Measurements from ENCODE around the gene AGXT. TPM values are rescaled to one million over a fixed set of nuclear protein-coding genes. Genes with fewer than 3 reads are reported as not detected.

Gene AGXT
- total and polyA plus RNA-seq, 2 of the 8 experiments (the other 6 are each of a cell fraction or from before 2014, with no cell fraction given), result 0.03 TPM; not detected in 1

DNA sequence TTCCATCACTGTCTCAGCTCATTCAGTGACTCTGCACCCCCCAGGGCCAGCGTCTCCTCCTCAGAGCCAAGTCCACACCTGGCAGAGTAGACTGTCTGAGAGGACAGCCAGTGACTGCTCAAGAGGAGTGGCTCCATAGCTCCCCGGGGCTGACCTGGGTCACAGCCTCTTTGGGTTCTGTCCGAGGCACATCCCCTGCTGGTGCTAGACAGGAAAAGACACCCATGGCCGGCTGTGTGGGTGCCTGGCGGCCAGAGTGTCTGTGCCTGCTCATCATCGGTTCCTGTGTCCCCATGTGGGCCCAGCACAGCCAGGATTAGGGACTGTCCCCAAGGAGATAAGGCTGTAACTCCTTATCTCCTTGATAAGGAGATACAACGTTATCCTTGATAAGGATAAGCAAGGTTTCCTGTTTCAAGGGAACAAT, 34.0 kb downstream of the AGXT start:
- H3K36me3 ChIP-seq (ENCODE audit: control insufficient read depth in 2 of 4, insufficient read depth in 4 of 4, low read length in 3 of 4), result no peaks in the 10 kb centered on the region
- no peaks in the 10 kb centered on the region for H3K4me1 ChIP-seq (replicated peaks in 1 of 4; ENCODE audit: control insufficient read depth in 3 of 4, insufficient read depth in 4 of 4, low read length in 3 of 4)
- no peak overlapping the region for H4K91ac ChIP-seq (replicated peaks; ENCODE audit: insufficient read length, low read length)
- no peaks in the 10 kb centered on the region for H3K27me3 ChIP-seq (replicated peaks in 1 of 4; ENCODE audit: control insufficient read depth in 3 of 4, extremely low read depth in 1 of 4, insufficient read depth in 3 of 4, low read length in 3 of 4)
- no peak overlapping the region for H4K8ac ChIP-seq (ENCODE audit: extremely low read depth, insufficient read depth, low read length)
- no peak overlapping the region for H2BK20ac ChIP-seq (ENCODE audit: low read length)
- FAIRE-seq (no peak), DNase-seq (ENCODE audit: low read depth in 1 of 2, low spot score in 2 of 2) (no peak)
- H3K23me2 ChIP-seq (ENCODE audit: low read depth, low read length), result no peaks in the 10 kb centered on the region
- H2BK15ac ChIP-seq (ENCODE audit: low read length), result no peak overlapping the region
- H3K4ac ChIP-seq (replicated peaks; ENCODE audit: insufficient read length, low read depth, low read length), result no peak overlapping the region
- no peak overlapping the region for H2AK5ac ChIP-seq (ENCODE audit: low read depth, low read length)
- no peak for TF ChIP-seq RAD21 (IDR thresholded peaks at IDR 0.05 in 1 of 2, conservative IDR thresholded peaks at IDR 0.05 in 1 of 2; ENCODE audit: low read depth in 2 of 2, low read length in 2 of 2)
- no peak for TF ChIP-seq YY1 (IDR thresholded peaks at IDR 0.05; ENCODE audit: low read depth, low read length)
- no peak for TF ChIP-seq NANOG (IDR thresholded peaks at IDR 0.05; ENCODE audit: insufficient read depth, low read depth, low read length, poor library complexity, severe bottlenecking)
- no peak for TF ChIP-seq POLR2A (IDR thresholded peaks at IDR 0.05; ENCODE audit: control extremely low read depth in 1 of 2, low read depth in 2 of 2, low read length in 2 of 2)
- no peak for TF ChIP-seq RFX5 (IDR thresholded peaks at IDR 0.05; ENCODE audit: borderline replicate concordance, low read depth, low read length)
- TF ChIP-seq RXRA (IDR thresholded peaks at IDR 0.05; ENCODE audit: insufficient read depth, low read depth, low read length), result no peak
- TF ChIP-seq RBBP5 (IDR thresholded peaks at IDR 0.05; ENCODE audit: borderline replicate concordance, low read depth, low read length), result no peak
- TF ChIP-seq EZH2 (IDR thresholded peaks at IDR 0.05; ENCODE audit: low read depth, low read length, severe bottlenecking), result no peak
- TF ChIP-seq NRF1 (IDR thresholded peaks at IDR 0.05; ENCODE audit: low read depth, low read length), result no peak
- no peak for TF ChIP-seq TBP (IDR thresholded peaks at IDR 0.05; ENCODE audit: low read depth, low read length)
- no peak for TF ChIP-seq TEAD4 (IDR thresholded peaks at IDR 0.05; ENCODE audit: low read depth, low read length)
- no peak for TF ChIP-seq SP4 (IDR thresholded peaks at IDR 0.05; ENCODE audit: low read length)
- TF ChIP-seq HDAC2 (IDR thresholded peaks at IDR 0.05; ENCODE audit: borderline replicate concordance in 1 of 2, low read depth in 2 of 2, low read length in 2 of 2), result no peak
- TF ChIP-seq SP2 (IDR thresholded peaks at IDR 0.05; ENCODE audit: low read length), result no peak
- ChIA-PET POLR2A (ENCODE audit: partially characterized antibody) (no interaction called here), CTCF (ENCODE audit: partially characterized antibody) (interaction anchor here (1.5 to 3.3 kb wide), 2 partner anchors 12 to 51 kb away, joined by 5 to 15 read pairs; no protein-coding TSS in a partner anchor)
- no peak overlapping the region for H3K56ac ChIP-seq (replicated peaks; ENCODE audit: insufficient read length, low read depth, low read length)
- no peak overlapping the region; the same call in 1 of the 2 replicates for H3K27ac ChIP-seq (ENCODE audit: low read depth, low read length)
- H3K9me3 ChIP-seq (ENCODE audit: insufficient read depth in 2 of 2, low read depth in 1 of 2, low read length in 1 of 2), result peaks cover 0 to 3% of the 10 kb centered on the region in 2 experiments; a peak in 1 of 4 replicates
- H3K4me3 ChIP-seq (ENCODE audit: extremely low read depth in 1 of 4, insufficient read depth in 2 of 4, low read depth in 3 of 4, low read length in 4 of 4), result no peak overlapping the region
- no peak overlapping the region for H2BK5ac ChIP-seq (ENCODE audit: low read depth, low read length)
- no peak overlapping the region for H3K9ac ChIP-seq (replicated peaks in 1 of 4; ENCODE audit: extremely low read depth in 1 of 4, low read depth in 3 of 4, low read length in 3 of 4)
- H4K20me1 ChIP-seq (replicated peaks in 1 of 2; ENCODE audit: control insufficient read depth in 1 of 2, insufficient read depth in 2 of 2, low read length in 2 of 2), result peaks cover 0 to 2% of the 10 kb centered on the region in 2 experiments
- no peak overlapping the region for H2BK12ac ChIP-seq (ENCODE audit: low read depth, low read length)
- no peak overlapping the region for H2AFZ ChIP-seq (ENCODE audit: low read length)
- H3K79me1 ChIP-seq (ENCODE audit: low read depth, low read length), result no peaks in the 10 kb centered on the region
- no peak overlapping the region for H2BK120ac ChIP-seq (replicated peaks; ENCODE audit: low read depth, low read length)
- H3K79me2 ChIP-seq (ENCODE audit: control insufficient read depth in 1 of 2, insufficient read depth in 2 of 2, low read length in 2 of 2), result no peaks in the 10 kb centered on the region
- H3K23ac ChIP-seq (ENCODE audit: insufficient read length), result no peak overlapping the region
- no peak overlapping the region for H3K18ac ChIP-seq (ENCODE audit: extremely low read depth, low read length)
- H4K5ac ChIP-seq (ENCODE audit: insufficient read length, low read depth, low read length), result no peak overlapping the region
- H3K14ac ChIP-seq (ENCODE audit: insufficient read length), result no peak overlapping the region
- no peak overlapping the region for H3K4me2 ChIP-seq (ENCODE audit: insufficient read depth in 1 of 2, low read depth in 2 of 2, low read length in 2 of 2)
- 72% methylated on average over 7 of the region's 7 CpGs; no CpG with 5 or more reads in 1 of the 2 experiments for WGBS, 2 experiments (ENCODE audit: extremely low coverage in 1 of 2, insufficient coverage in 1 of 2, insufficient read length in 1 of 2, insufficient replicate concordance in 2 of 2, low coverage in 1 of 2, low lambda C conversion rate in 2 of 2, missing lambda C conversion rate in 1 of 2)

All from H1 (cell line).